COR-L47 (cell line): Measurements from ENCODE around the gene DNMBP.
"Not testable (repeated sequence)": the region's sequence is repeated elsewhere in the genome, so short reads cannot be mapped to it uniquely, and the experiment has no call there.

ENCODE experiments used
- DNase-seq: peaks from one replicate; lab custom pipeline; 2025; lab: John Stamatoyannopoulos, UW

The DNMBP gene

DNA sequence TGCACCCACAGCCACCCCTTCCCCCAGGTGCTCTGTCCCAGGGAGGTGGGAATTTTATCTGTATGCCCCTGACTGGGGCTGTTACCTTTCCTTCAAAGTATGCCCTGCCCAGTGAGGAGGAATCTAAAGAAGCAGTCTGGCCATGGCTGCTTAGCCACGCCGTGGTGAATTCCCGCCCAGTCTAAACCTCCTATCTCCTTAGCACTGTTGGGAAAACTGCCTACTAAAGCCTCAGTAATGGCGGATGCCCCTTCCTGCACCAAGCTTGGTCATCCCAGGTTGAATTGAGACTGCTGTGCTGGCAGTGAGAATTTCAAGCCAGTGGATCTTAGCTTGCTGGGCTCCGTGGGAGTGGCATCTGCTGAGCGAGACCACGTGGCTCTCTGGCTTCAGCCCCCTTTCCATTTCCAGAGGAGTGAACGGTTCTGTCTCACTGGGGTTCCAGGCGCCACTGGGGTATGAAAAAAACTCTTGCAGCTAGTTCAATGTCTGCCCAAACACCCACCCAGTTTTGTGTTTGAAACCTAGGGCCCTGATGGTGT lies 140.1 kb downstream of the DNMBP start:
- DNase-seq, result no peak

DNA sequence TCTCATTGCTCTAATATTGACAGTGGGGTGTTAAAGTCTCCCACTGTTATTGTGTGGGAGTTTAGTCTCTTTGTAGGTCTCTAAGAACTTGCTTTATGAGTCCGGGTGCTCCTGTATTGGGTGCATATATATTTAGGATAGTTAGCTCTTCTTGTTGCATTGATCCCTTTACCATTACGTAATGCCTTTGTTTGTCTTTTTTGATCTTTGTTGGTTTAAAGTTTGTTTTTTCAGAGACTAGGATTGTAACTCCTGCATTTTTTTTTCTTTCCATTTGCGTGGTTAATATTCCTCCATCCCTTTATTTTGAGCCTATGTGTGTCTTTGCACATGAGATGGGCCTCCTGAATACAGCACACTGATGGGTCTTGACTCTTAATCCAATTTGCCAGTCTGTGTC lies 142.5 kb downstream of the DNMBP start:
- not testable (repeated sequence) for DNase-seq

DNA sequence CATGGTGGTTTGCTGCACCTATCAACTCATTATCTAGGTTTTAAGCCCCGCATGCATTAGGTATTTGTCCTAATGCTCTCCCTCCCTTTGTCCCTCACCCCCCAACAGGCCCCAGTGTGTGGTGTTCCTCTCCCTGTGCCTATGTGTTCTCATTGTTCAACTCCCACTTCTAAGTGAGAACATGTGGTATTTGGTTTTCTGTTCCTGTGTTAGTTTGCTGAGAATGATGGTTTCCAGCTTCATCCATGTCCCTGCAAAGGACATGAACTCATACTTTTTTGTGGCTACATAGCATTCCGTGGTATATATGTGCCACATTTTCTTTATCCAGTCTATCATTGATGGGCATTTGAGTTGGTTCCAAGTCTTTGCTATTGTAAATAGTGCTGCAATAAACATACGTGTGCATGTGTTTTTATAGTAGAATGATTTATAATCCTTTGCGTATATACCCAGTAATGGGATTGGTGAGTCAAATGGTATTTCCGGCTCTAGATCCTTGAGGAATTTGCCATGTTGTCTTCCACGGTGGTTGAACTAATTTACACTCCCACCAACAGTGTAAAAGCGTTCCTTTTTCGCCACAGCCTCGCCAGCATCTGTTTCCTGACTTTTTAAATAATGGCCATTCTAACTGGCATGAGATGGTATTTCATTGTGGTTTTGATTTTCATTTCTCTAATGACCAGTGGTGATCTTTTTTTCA lies 146.1 kb downstream of the DNMBP start:
- DNase-seq, result not testable (repeated sequence)

- no peak for DNase-seq
Observed at GRCh38 chr10:99860466-99860865, 149.3 kb downstream of the DNMBP start.

GRCh38 chr10:99859585-99859984 lies 150.2 kb downstream of the DNMBP start:
- no peak for DNase-seq

DNA sequence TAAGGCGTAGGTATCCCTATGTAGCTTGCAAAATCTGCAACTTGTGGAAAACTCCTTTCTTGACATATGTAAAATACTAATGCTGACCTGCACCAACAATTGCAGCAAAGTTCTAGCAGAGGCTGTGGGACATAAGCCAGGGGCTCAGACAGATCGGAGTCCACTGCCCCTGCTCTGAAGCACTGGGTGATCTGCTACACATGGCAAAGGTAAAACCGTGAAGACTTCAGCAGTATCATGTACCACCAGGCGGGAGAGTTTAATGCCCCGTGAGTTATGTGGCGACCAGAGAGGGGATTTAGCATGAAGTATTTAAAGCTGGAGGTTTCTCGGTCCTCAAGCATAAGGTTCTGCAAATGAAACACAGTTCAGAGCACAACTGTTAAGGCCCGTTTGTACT lies 150.9 kb downstream of the DNMBP start:
- DNase-seq, result no peak

- no peak for DNase-seq
Observed at GRCh38 chr10:99855479-99856071, 154.2 kb downstream of the DNMBP start.

GRCh38 chr10:99854860-99855259 lies 154.9 kb downstream of the DNMBP start:
- DNase-seq, result no peak

- DNase-seq, result no peak
Observed at GRCh38 chr10:99853655-99854054, 156.1 kb downstream of the DNMBP start.

DNA sequence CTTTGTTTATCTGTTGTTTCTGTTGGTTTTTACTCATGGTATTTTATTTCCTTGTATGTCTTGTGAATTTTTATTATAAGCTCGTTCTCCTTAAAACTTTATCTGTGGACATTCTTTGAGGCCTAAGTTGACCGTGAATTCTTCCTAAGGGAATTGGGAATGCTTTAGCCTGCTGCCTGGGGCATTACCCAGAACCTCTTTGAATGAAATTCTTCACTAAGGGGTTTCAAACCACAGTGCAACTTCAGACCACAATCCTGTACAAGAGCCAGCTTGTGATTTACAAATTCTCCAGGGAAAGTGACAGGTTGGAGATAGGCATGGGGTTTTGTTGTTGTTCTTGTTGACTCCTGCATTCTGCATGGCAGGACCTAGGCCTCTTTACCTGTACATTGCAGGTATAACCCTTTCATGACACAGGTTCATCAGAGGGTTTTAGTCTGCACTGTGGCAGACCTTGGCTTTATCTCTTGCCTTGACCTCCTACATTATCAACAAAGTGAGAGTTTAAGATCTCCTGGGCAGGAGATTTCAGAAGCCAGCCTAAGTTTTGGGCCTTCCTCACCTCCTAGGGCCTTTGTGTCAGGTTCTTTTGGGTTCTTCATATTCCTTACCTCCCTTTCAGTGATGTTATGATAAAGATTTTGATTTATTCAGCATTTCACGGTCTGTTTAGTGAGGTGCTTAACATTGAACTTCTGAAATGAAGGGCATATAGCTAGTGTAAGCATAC lies 157.1 kb downstream of the DNMBP start:
- no peak for DNase-seq

DNA sequence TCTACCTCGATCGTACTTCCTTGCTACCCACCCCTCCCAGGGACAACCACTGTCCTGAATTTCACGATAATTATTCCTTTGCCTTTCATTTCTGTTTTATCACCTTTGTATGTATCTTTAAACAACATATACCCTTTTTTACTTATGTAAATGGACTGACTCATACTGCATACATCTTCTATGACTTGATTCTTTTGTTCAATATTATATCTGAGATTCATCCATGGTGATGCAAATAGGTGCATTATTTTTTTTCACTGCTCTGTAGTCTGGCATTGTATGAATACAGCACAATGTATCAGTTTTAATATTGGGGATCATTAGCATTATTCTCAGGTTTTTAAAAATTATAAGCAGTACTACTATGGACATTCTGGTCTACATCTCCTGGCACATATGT lies 157.9 kb downstream of the DNMBP start:
- no peak for DNase-seq

DNA sequence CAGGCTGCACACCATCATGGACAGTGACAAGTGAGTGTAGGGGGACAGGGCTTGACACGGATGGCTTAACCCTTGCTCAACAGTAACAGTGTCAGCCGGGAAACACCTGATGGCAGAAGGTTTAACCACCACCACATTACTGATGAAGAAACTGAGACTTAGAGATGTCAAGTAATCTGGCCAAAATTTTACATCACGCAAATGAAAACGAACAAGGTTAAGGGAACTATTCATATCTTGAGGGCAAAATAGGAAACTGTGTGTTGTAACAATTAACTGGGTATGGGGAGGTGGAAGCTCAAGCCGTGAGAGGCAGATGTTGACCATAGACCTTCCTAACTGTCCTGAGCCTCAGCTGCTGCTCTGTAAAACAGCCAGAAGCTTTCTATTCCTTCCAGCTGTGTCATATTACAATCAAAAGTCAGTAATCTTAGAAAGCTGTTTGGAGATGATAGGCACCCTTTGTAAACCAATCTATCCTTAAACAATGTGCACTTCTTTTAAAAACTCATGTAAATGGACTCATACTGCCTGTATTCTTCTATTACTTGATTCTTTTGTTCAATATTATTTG lies 158.9 kb downstream of the DNMBP start:
- no peak for DNase-seq

DNA sequence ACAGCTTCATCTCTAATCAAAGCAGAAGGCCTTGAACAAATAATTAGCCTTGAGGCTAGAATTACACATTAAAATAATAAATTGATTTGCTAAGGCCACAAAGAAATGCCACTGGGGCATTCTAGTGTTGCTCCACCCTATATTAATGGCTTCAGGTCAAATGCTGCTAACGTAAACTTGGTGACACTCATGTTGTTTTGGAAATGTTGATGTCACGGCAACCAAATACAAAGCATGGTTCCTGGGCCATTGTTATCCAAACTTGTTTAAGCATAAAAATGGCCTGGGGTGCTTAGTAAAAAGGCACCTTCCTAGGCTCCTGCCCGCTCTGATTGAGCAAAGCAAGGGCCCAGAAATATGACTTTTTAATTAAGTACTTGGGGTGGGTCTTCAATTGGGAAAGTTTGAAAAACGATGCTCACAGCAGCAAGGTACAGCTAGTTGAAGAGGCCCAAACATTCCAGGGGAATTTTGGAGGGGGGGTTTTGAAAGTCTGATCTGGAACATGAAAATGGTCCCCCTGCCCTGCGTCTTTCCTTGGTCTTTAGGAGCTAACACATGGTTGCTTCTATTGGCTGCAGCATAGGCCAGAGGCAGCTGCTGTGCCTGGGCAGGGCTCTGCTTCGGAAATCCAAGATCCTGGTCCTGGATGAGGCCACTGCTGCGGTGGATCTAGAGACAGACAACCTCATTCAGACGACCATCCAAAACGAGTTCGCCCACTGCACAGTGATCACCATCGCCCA lies 159.6 kb downstream of the DNMBP start:
- DNase-seq, result peak; percentile 2

- no peak for DNase-seq
Observed at GRCh38 chr10:99849536-99849935, 160.2 kb downstream of the DNMBP start.

GRCh38 chr10:99849057-99849456 lies 160.7 kb downstream of the DNMBP start:
- no peak for DNase-seq

DNA sequence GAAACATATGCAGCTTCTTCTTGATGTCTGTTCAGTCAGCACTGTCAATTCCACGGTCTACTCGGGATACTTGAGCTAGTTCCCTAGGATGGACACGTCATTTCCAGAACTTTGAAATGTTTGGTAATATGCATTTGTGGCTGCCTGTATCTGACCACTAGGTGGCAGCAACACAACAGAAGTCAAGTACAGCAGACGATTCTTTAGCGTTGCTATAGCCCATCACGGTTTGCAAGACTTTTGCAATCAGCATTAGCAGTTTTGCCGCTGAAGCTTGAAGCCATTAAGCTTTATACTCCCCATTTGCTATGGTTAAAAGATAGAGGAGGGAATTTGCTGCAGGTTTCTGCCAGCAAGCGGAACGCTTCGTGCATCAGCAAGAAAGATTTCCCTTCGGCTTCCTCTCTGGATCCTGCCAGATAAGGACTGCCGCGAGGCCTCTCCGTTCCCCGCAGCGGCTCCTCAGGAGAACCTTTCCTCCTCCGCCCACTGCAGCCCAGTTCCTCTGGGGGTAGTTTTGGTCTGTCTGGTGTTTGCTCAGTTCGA lies 163.8 kb downstream of the DNMBP start:
- DNase-seq, result peak; percentile 17

GRCh38 chr10:99844433-99844955 lies 165.3 kb downstream of the DNMBP start:
- no peak for DNase-seq

DNA sequence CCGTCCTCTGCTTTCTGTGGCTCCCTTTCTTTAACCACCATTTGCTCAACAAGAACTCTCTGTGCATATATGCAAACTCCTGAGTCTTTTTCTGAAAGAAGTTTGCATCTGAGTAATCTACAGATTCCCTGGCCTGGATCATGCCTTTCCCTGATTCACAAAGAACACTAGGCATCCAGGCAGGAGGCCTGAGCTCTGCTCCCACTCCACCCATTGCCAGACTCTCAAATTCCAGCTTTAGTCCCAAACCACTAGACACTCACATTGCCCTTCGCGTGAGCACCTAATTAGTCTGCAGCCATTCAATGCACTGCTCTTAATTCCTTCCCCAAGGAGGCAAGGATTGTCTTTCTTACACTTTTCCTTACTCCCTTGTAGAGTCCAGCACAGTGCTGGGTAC lies 166.4 kb downstream of the DNMBP start:
- no peak for DNase-seq

GRCh38 chr10:99841746-99842145 lies 168.0 kb downstream of the DNMBP start:
- no peak for DNase-seq

DNA sequence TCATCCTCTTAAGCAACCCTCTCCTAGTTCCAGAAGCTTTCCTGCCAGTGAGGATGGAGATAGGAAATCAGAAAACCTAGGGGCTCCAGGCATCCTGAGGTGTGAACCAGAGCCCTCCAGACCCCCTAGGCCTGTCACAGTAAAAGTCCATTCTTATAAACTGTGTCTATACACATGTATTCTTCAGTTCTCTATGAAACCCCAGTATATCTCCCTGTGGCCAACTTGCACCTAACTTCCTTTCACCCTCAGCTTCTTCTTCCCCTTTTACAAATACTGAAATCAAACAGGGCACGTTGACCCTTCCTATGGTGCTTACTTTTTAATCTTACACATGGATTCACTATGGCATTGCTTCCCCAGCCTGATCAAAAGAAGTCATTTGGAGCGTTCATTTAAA lies 168.9 kb downstream of the DNMBP start:
- DNase-seq, result not testable (repeated sequence)

GRCh38 chr10:99836711-99837110 lies 173.0 kb downstream of the DNMBP start:
- DNase-seq, result no peak
